Neuronal stem cell (in vitro differentiated cells): ENCODE data around the gene MACROD2.
A peak's percentile ranks its signal among the peaks of the same experiment; 100 is the strongest.

Source experiments
- DNase-seq: peaks from one replicate; pipeline ENCODE4 v3.0.0-alpha.2; 2013; ENCODE audit warnings: low spot score
- H2AFZ ChIP-seq: one replicate; pipeline ENCODE4 v1.6.1; 2013; ENCODE audit warnings: mild to moderate bottlenecking, low read length, inconsistent platforms
- H2AK5ac ChIP-seq: 2 replicates; pipeline ENCODE4 v1.6.1; 2013; ENCODE audit warnings: low read depth, mild to moderate bottlenecking, inconsistent platforms, low read length, moderate library complexity, mixed read lengths
- H2BK120ac ChIP-seq: 2 replicates; pipeline ENCODE4 v1.6.1; 2013; ENCODE audit warnings: low read depth, mild to moderate bottlenecking, inconsistent platforms, low read length, moderate library complexity, mixed read lengths
- H2BK12ac ChIP-seq: one replicate; pipeline ENCODE4 v1.6.1; 2013; ENCODE audit warnings: low read length, inconsistent platforms
- H2BK15ac ChIP-seq: 2 replicates; pipeline ENCODE4 v1.6.1; 2013; ENCODE audit warnings: mild to moderate bottlenecking, low read length, inconsistent platforms, mixed read lengths
- H2BK5ac ChIP-seq: one replicate; pipeline ENCODE4 v1.6.1; 2013; ENCODE audit warnings: inconsistent platforms, mild to moderate bottlenecking, low read length, moderate library complexity
- H3K14ac ChIP-seq: one replicate; pipeline ENCODE4 v1.6.1; 2013; ENCODE audit warnings: low read length, inconsistent platforms
- H3K18ac ChIP-seq: 2 replicates; pipeline ENCODE4 v1.6.1; 2013; ENCODE audit warnings: low read length, inconsistent platforms
- H3K23ac ChIP-seq: 2 replicates; pipeline ENCODE4 v1.6.1; 2013; ENCODE audit warnings: low read depth, mild to moderate bottlenecking, mixed read lengths, low read length, inconsistent platforms; ENCODE audit not compliant: poor library complexity
- H3K27ac ChIP-seq: replicated peaks from 3 replicates; pipeline ENCODE4 v1.5.1; 2013; ENCODE audit warnings: low read length, inconsistent platforms
- H3K27me3 ChIP-seq, 3 experiments: 2 replicates each; pipeline ENCODE4 v1.6.1; 2013; ENCODE audit warnings: low read length in 3 of 3, mild to moderate bottlenecking in 2 of 3, inconsistent platforms in 1 of 3, low read depth in 1 of 3, mixed read lengths in 1 of 3, moderate library complexity in 1 of 3; ENCODE audit not compliant: control insufficient read depth in 3 of 3, insufficient read depth in 3 of 3
- H3K36me3 ChIP-seq, 2 donors: replicated peaks in 1 of 2; 2 replicates each; pipeline ENCODE4 v1.6.1; 2013; ENCODE audit warnings: low read length in 2 of 2; ENCODE audit not compliant: control insufficient read depth in 2 of 2, insufficient read depth in 2 of 2
- H3K4ac ChIP-seq: 2 replicates; pipeline ENCODE4 v1.6.1; 2013; ENCODE audit warnings: inconsistent platforms, mild to moderate bottlenecking, low read length, moderate library complexity
- H3K4me1 ChIP-seq, 2 donors: 1 replicate in 1 of 2; 2 replicates in 1 of 2; pipeline ENCODE4 v1.6.1; 2013; ENCODE audit warnings: low read length in 2 of 2, low read depth in 1 of 2; ENCODE audit not compliant: control insufficient read depth in 2 of 2, insufficient read depth in 1 of 2
- H3K4me2 ChIP-seq: one replicate; pipeline ENCODE4 v1.6.1; 2013; ENCODE audit warnings: mild to moderate bottlenecking, low read length, inconsistent platforms; ENCODE audit not compliant: insufficient read depth, poor library complexity, severe bottlenecking
- H3K4me3 ChIP-seq, 2 donors: 2 replicates each; pipeline ENCODE4 v1.5.1; 2013; ENCODE audit warnings: low read length in 2 of 2, mild to moderate bottlenecking in 2 of 2, inconsistent platforms in 1 of 2, moderate library complexity in 1 of 2
- H3K79me1 ChIP-seq: one replicate; pipeline ENCODE4 v1.6.1; 2013; ENCODE audit warnings: low read depth, mild to moderate bottlenecking, inconsistent platforms, low read length, moderate library complexity
- H3K9ac ChIP-seq: one replicate; pipeline ENCODE4 v1.6.1; 2013; ENCODE audit warnings: mild to moderate bottlenecking, low read depth, low read length, inconsistent platforms; ENCODE audit not compliant: poor library complexity
- H3K9me3 ChIP-seq, 2 donors: replicated peaks in 1 of 2; 2 replicates each; pipeline versions ENCODE3 to v1.6.1; 2013; ENCODE audit warnings: low read length in 2 of 2, mild to moderate bottlenecking in 2 of 2, inconsistent platforms in 1 of 2, low read depth in 1 of 2, mixed read lengths in 1 of 2, moderate library complexity in 1 of 2; ENCODE audit not compliant: control insufficient read depth in 2 of 2, insufficient read depth in 1 of 2
- H4K8ac ChIP-seq: one replicate; pipeline ENCODE4 v1.6.1; 2013; ENCODE audit warnings: low read depth, mild to moderate bottlenecking, inconsistent platforms, low read length, moderate library complexity
- H4K91ac ChIP-seq: one replicate; pipeline ENCODE4 v1.6.1; 2013; ENCODE audit warnings: low read length, low read depth, mild to moderate bottlenecking, inconsistent platforms; ENCODE audit not compliant: poor library complexity
- WGBS, 2 donors: extraction: QIAGEN DNeasy Blood & Tissue Kit; methylation state at CpG; one replicate each; pipeline ENCODE4 v1.1.7; 2013; ENCODE audit warnings: missing lambda C conversion rate in 2 of 2, mixed read lengths in 1 of 2; ENCODE audit not compliant: insufficient read length in 2 of 2, insufficient replicate concordance in 1 of 2; ENCODE audit errors: extremely low coverage in 2 of 2; 5-methylcytosine and 5-hydroxymethylcytosine counted together

The MACROD2 gene

DNA sequence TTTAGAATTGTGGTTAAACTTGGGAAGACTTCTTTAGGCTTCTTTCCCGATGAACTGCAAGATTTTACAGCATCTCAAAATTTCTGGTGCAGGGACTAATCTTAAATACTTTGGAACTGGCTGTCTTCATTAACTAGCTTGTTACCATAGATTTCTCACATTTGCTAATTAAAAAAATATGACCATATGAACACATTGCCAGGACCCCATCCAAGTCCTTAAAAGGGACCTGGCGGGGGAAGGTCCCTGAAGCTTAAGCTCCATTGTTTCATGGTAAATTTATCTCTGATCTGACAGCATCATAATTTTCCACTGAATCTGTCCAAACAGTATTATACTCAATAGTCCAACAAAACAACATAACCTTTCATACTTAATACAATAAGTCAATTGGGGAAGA lies 859.9 kb downstream of the MACROD2 start:
- Histone ChIP-seq H3K4me2 (no peak overlapping the region), H2AFZ (no peak overlapping the region), H3K14ac (no peak overlapping the region), H2BK5ac (no peak overlapping the region), H2AK5ac (no peak overlapping the region), H3K27me3 (no peaks in the 10 kb centered on the region), H4K91ac (no peak overlapping the region), H3K9ac (no peak overlapping the region), H3K9me3 (no peaks in the 10 kb centered on the region), H3K18ac (no peak overlapping the region), H3K4ac (no peak overlapping the region), H3K4me3 (no peak overlapping the region), H2BK120ac (no peak overlapping the region), H3K23ac (no peak overlapping the region), H3K79me1 (no peaks in the 10 kb centered on the region), H2BK15ac (no peak overlapping the region), H4K8ac (no peak overlapping the region), H3K36me3 (no peaks in the 10 kb centered on the region), H3K27ac (no peak overlapping the region), H2BK12ac (no peak overlapping the region), H3K4me1 (peaks cover 3 to 4% of the 10 kb centered on the region in 2 donors)
- DNase-seq: no peak
- WGBS, 2 donors: no CpG with 5 or more reads among the region's 2 CpGs

DNA sequence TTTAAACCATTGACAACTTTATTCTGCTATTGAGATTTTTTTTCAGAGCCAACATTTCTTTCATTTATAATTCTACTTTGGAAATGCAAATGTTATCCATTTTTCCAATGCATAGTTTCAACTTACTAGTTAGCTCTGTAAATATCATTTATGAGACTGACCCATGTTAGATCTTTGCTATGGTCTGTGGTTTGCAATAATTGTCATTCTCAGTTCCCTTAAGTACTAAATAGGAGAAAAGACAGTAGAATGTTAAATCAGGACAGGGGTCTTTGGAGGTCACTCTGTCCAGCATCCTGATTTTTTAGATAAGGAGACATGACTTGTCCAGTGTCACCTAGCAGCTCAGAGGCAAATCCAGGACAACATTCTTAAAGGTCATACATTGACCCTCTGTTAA lies 864.3 kb downstream of the MACROD2 start:
- Histone ChIP-seq H2AK5ac (no peak overlapping the region), H3K18ac (no peak overlapping the region), H2BK5ac (no peak overlapping the region), H3K27me3 (no peaks in the 10 kb centered on the region), H3K4ac (no peak overlapping the region), H3K9ac (no peak overlapping the region), H3K4me2 (no peak overlapping the region), H3K36me3 (peaks cover 0 to 3% of the 10 kb centered on the region in 2 donors), H3K4me1 (peaks cover 5 to 10% of the 10 kb centered on the region in 2 donors), H3K14ac (no peak overlapping the region), H4K8ac (no peak overlapping the region), H3K27ac (no peak overlapping the region), H2BK15ac (no peak overlapping the region), H3K9me3 (peaks cover 1 to 2% of the 10 kb centered on the region in 2 donors), H4K91ac (no peak overlapping the region), H2BK120ac (no peak overlapping the region), H2BK12ac (no peak overlapping the region), H2AFZ (no peak overlapping the region), H3K79me1 (no peaks in the 10 kb centered on the region), H3K23ac (no peak overlapping the region), H3K4me3 (no peak overlapping the region)
- no peak for DNase-seq

DNA sequence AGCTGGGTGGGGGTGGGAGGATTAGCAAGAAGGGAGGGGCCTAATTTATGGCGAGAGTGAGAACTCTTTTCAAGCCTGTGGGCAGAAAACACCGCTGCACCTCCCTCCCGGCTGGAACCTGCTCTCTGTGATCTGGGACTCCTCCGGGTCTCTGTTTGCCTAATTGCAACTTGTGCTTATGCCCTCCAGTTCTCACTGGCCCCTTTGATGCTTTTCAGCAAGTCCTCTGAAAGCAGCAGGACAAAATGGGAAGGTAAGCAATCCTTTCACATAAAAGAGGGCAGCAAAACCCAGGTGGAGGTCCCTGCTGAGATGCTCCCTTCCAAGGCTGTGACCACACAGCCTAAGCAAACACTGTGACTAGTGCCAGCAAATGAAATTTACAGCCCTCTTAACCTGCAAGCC lies 865.1 kb downstream of the MACROD2 start:
- peaks cover 5 to 14% of the 10 kb centered on the region in 2 donors for H3K4me1 ChIP-seq
- H2AK5ac ChIP-seq: no peak overlapping the region
- peak overlapping the region; percentile 59 for H2AFZ ChIP-seq
- no peak overlapping the region for H2BK12ac ChIP-seq
- no peaks in the 10 kb centered on the region for H3K79me1 ChIP-seq
- no peak overlapping the region for H2BK15ac ChIP-seq
- H3K27me3 ChIP-seq: no peaks in the 10 kb centered on the region
- no peak overlapping the region for H3K4me2 ChIP-seq
- H3K4ac ChIP-seq: no peak overlapping the region
- H3K27ac ChIP-seq: peak overlapping the region; percentile 29
- H3K4me3 ChIP-seq: no peak overlapping the region
- H3K14ac ChIP-seq: no peak overlapping the region
- H3K23ac ChIP-seq: no peak overlapping the region
- no peak overlapping the region for H4K91ac ChIP-seq
- no peak overlapping the region for H3K9ac ChIP-seq
- WGBS, 2 donors: no CpG with 5 or more reads among the region's 4 CpGs
- peak; percentile 29 for DNase-seq
- H2BK5ac ChIP-seq: no peak overlapping the region
- H3K18ac ChIP-seq: no peak overlapping the region
- peaks cover 1 to 2% of the 10 kb centered on the region in 2 donors for H3K9me3 ChIP-seq
- H3K36me3 ChIP-seq: peaks cover 0 to 3% of the 10 kb centered on the region in 2 donors
- H4K8ac ChIP-seq: no peak overlapping the region
- no peak overlapping the region for H2BK120ac ChIP-seq

DNA sequence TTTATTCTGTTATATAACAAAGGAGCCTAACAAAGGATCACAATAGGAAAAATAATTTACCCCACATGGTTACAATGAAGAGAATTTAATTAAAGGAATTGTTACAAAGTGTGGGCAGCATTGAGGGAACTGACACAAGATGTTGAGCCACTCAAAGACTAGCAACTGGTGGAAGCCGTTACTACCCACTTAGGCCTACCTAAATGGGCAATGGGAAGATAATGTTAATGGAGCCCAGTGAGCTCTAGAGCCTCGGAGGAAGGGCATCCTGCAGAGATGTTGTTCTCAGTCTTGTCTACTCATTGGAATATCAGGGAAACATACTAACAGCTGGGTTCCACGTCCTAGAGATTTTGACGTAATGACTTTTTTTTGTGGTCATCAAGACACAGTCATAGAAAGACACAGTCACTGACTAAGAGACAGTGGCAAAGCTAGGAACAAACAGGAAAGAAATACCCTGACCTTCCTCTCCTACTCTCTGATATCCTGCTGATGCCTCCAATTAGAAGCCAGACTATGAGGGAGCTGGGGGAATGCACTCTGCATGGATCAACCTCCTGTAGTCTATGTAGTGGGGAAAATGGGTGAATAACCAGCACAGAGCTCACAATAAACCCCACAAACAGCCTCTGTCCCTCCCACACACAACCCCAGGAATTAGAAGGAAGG lies 865.8 kb downstream of the MACROD2 start:
- Histone ChIP-seq H3K4me2 (no peak overlapping the region), H4K8ac (no peak overlapping the region), H3K23ac (no peak overlapping the region), H2BK5ac (no peak overlapping the region), H3K79me1 (no peaks in the 10 kb centered on the region), H3K9ac (no peak overlapping the region), H4K91ac (no peak overlapping the region), H3K4me3 (no peak overlapping the region), H2BK15ac (no peak overlapping the region), H3K36me3 (peaks cover 0 to 3% of the 10 kb centered on the region in 2 donors), H3K14ac (no peak overlapping the region), H3K27ac (no peak overlapping the region), H2AFZ (peak overlapping the region; percentile 3), H3K9me3 (peaks cover 1 to 2% of the 10 kb centered on the region in 2 donors), H3K4ac (no peak overlapping the region), H2BK120ac (no peak overlapping the region), H3K18ac (no peak overlapping the region), H3K27me3 (no peaks in the 10 kb centered on the region), H2BK12ac (no peak overlapping the region), H3K4me1 (peaks cover 5 to 14% of the 10 kb centered on the region in 2 donors), H2AK5ac (no peak overlapping the region)
- WGBS, 2 donors: no CpG with 5 or more reads among the region's 4 CpGs
- no peak for DNase-seq
